HG03457 (cell line): ENCODE data around the gene ZDHHC9.

ENCODE experiments used
- ATAC-seq: cut with Tn5 transposase; IDR thresholded peaks from one replicate; pipeline ENCODE4 v1.9.1; 2021; ENCODE audit warnings: moderate number of reproducible peaks; ENCODE audit not compliant: unreplicated experiment

ZDHHC9 gene

GRCh38 chrX:129768586-129769466 lies 74.9 kb downstream of the ZDHHC9 start:
- ATAC-seq, result no peak

GRCh38 chrX:129768186-129768585 lies 75.5 kb downstream of the ZDHHC9 start:
- ATAC-seq, result no peak

GRCh38 chrX:129763666-129764065 lies 80.0 kb downstream of the ZDHHC9 start:
- ATAC-seq, result no peak

GRCh38 chrX:129762448-129762847 lies 81.2 kb downstream of the ZDHHC9 start:
- no peak for ATAC-seq

GRCh38 chrX:129761596-129761995 lies 82.1 kb downstream of the ZDHHC9 start:
- no peak for ATAC-seq

- ATAC-seq, result no peak
Observed at GRCh38 chrX:129760981-129761380, 82.7 kb downstream of the ZDHHC9 start.

GRCh38 chrX:129760155-129760554 lies 83.5 kb downstream of the ZDHHC9 start:
- ATAC-seq, result no peak

GRCh38 chrX:129759576-129760061 lies 84.1 kb downstream of the ZDHHC9 start:
- ATAC-seq, result no peak

- no peak for ATAC-seq
Observed at GRCh38 chrX:129755779-129756650, 87.7 kb downstream of the ZDHHC9 start.

- no peak for ATAC-seq
Observed at GRCh38 chrX:129754056-129755024, 89.3 kb downstream of the ZDHHC9 start.
